ENCODE measurements around the gene RORC.

The RORC gene

GRCh38 chr1:151847867-151848596 is 16.4 kb upstream of the RORC start:
- DNase-seq: no peak

GRCh38 chr1:151846686-151847237 is 15.2 kb upstream of the RORC start:
- no peak for DNase-seq

GRCh38 chr1:151846062-151846568 is 14.5 kb upstream of the RORC start:
- DNase-seq: peak; percentile 31

- DNase-seq: no peak
Observed at GRCh38 chr1:151843398-151843797, 11.8 kb upstream of the RORC start.

DNA sequence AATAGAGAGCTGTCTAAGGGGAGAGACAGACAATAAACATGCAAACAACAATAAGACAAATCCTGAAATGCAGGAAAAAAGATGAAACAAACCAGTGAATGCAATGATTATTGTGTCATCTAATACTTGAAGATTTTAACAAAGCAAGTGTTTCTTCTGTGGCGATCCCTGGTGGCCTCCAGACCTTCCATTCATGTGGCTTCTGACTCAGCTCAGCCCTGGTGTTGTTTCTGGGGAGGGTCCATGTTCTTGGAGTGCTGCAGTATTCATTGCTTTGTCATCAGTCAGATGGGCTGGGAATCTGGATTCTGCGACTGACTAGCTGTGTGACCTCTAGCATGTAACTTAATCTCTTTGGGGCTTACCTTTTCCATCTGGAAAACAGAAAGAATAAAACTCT is 9.5 kb upstream of the RORC start:
- DNase-seq: no peak

DNA sequence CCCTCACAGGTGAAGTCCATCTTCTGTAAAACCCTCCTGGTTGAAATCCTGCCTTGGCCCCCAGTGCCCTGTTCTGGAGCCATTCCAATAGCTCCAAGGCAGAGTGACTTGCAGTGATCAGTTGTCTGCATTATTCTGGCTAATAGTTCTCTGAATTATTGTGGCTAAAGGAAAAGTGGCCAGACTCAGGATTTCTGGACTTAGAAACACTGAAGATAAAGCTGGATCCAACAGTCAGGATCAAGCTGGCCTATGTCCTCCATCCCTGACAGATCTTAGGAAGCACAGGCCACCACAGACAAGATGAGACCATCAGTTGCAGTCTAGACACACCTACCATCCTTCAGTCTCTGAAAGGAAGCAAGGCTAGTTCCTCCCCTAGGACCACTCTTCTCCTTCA is 8.8 kb upstream of the RORC start:
- DNase-seq: no peak

GRCh38 chr1:151839457-151840403 is 8.1 kb upstream of the RORC start, which contains the start of gene C2CD4D:
C2CD4D (minus strand) TSS chr1:151839820; CDS start chr1:151838989, 831 bp downstream.
- no peak for DNase-seq

DNA sequence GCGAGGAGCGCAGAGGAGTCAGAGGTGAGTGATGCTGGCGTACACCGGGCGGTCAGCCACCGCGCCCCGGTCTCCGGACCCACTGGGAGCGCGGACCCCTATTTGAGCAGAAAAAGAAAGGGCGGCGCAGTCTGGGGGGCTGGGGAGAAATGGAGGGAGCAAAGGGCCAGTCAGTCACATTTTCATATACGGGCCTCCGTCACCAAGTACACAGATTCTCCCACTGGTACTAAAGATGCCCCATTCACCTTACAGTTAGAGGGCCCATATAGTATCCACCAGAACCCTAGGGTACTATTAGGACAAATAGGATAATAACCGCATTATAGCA is 7.4 kb upstream of the RORC start:
- DNase-seq: no peak

- no peak for DNase-seq
Observed at GRCh38 chr1:151838222-151839081, 6.8 kb upstream of the RORC start.

DNA sequence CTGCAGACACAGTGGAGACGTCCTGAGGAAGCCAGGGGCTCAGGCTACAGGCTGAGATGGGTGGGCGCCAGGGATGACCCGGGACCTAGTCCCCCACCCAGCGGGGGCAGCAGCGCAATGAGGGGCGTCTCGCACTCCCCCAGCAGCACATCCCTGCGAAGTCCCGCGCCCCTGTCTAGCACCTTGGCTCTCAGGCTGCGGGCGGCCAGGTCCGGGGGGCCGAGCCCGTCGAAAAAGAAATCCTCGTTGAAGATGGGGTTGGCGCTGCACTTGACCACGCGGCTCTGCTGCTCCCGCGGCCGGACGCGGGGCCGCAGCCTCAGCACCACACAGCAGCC is 6.3 kb upstream of the RORC start:
- DNase-seq: no peak

GRCh38 chr1:151837197-151837596 is 5.6 kb upstream of the RORC start:
- no peak for DNase-seq

DNA sequence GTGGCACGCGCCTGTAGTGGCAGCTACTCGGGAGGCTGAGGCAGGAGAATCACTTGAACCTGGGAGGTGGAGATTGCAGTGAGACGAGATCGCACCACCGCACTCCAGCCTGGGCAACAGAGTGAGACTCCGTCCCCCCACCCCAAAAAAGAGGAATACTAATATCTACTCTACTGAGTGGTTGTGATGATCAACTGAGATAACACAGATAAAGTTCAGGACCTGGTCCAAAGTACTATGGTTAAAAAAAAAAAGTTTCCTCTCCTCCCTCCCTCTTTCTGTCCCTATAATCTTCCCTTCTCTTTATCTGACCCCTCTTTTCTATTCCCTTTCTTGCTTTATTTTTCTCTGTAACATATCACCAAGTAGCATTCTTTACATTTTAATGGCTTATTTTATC is 4.0 kb upstream of the RORC start:
- DNase-seq: no peak

DNA sequence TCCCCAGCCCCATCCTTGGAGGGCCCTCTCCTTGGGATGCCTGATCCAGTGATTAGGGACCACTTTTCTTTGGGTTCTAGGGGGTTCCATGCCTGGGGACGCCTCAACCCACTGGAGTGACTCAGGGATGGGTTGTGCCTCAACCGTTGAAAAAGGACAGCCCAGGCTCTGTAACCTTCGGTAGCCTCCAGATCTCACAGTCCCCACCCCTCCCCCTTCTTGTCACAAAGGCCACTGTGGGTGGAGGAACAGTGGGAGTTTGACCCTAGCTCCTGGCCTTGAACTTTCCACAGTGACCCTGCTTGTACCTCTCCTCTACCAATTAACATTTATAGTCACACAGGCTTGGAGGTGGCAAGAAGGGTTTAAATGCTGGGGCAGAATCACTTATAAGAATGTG is 2.6 kb upstream of the RORC start:
- DNase-seq: no peak

GRCh38 chr1:151833172-151833900 is 1.7 kb upstream of the RORC start:
- DNase-seq: no peak

DNA sequence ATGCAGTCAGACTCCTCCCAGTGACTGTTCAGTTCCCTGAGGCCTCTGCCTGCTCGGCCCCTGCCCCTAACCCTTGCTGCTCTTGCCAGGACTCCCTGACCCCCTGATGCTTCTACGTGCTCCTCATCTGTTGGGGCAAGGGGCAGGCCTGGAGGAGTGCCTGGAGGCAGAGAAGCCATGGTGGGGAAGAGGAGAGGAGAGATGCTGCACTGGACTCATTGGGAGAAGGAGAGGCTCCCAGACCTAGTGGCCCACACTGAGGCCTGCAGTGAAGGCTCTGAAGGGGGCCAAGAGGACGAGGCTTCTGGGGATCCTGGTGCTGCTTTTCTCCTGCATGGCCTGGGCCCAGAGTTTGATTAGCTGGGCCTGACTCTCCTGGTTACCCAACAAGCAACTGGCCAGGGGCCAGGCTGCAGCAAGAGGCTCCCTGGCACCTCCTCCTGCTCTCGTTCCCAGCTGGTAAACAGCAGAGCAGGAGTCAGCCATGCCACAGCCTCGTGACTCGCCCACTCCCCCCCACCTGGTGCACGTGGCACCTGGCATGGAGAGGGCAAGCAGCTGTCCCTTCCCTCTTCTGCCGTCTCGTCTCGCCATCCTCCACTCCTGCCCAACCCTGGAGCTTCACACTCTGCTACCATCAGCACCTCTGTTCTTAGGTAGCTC is 847 bp upstream of the RORC start:
- DNase-seq: no peak

- no peak for DNase-seq
Observed at GRCh38 chr1:151831256-151831591, 378 bp downstream of the RORC start.

- DNase-seq: no peak
Observed at GRCh38 chr1:151830055-151830454, 1.5 kb downstream of the RORC start.

DNA sequence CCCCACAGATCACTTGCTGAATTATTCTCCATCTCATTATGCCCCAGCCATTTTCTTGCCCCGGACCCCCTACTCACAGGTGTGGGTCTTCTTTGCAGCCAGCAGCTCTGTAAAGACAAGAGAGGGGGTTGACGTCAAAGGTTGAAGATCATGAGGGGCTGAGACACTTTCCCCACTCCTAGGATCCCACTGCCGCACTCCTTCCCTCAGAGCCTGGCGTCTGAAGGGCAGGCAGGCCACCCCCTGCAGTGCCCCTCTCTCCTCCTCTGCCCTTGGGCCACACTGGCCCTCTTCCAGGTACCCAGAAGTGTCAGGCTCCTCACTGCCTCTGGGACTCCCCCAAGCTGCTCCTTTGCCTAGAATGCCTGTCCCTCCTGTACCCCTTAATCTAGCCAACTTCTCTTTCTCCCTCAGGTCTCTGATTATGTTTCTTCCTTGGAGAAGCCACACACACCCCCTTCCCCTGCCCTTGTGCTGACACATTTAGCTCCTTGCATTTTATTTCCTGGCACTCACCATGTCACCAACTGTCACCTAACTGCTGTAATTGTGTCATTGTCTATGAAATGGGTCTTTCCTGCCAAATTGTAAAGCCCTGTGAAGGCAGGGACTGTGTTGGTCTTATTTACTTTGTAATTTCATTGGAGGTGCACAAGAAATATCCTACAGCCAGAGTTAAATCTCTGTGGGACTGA is 2.1 kb downstream of the RORC start:
- DNase-seq: no peak

DNA sequence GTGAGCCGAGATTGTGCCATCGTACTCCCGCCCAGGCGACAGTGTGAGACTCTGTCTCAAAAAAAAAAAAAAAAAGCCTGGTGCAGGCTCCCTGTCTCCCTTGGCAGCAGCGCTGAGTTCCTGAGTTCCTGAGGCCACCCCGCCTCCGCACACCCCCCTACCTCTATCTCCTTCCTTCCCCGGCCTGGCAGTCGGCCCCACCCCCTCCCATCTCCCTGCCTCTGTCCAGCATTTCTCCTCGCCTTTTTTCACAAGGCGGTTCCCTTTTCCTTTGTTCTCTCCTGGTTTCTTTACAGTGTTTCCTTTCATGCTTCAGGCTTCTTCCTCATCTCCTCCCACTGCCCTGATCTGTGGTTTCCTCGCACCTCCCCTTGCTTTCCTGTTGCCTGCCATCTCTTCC is 2.7 kb downstream of the RORC start:
- no peak for DNase-seq

- DNase-seq: no peak
Observed at GRCh38 chr1:151827853-151828252, 3.7 kb downstream of the RORC start.
